AML-193 (cell line): ENCODE results near the gene NECTIN2.
"Not testable (repeated sequence)": the region's sequence is repeated elsewhere in the genome, so short reads cannot be mapped to it uniquely, and the experiment has no call there.

Source experiments
- DNase-seq, 2 experiments: peaks; one replicate each; lab custom pipeline; 2025; lab: John Stamatoyannopoulos, UW

The NECTIN2 gene

DNA sequence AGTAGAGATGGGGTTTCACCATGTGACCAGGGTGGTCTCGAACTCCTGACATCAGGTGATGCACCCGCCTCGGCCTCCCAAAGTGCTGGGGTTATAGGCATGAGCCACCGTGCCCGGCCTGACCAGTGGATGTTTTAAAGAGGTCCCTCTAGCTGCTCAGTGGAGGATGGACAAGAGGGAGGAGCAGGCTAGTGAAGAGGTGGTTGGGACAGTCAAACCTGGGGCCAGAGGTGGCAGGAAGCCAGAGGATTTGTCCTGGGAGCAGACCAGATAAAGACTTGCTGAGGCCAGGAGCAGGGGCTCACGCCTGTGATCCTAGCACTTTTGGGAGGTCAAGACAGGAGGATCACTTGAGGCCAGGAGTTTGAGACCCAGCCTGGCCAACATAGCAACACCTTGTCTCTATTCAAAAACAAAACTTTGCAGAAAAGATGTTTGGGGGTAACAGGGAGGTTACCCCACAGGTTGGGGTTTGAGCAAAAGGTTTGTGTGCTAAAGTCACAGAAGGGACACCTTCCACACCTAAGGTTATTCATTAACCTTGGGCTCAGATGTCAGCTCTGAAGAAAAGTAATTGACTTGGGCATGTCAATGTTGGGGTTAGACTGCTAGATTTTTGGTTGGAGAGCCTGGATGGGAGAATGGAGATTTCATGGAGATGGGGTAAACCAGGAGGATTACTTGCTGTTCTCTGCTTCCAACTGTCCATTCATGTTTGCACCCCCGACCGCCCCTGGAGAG lies 28.2 kb upstream of the NECTIN2 start:
- no peak for DNase-seq

DNA sequence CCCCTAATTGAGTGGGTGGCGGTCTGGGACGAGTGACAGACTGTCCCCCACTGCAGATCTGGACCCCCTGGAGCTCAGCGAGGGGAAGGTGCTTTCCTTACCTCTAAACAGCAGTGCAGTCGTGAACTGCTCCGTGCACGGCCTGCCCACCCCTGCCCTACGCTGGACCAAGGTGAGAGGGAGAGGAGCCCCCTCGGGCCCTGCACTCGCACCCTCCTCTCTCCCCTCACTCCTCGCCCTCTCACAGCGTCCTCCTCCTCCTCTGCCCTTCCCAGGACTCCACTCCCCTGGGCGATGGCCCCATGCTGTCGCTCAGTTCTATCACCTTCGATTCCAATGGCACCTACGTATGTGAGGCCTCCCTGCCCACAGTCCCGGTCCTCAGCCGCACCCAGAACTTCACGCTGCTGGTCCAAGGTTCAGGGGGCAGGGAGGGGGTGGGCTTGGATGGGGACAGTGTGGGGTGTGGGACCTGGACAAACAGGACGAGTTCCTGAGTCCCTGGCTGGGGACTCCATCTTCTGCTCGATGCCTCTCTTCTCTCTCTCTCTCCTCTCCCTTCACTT lies 27.5 kb upstream of the NECTIN2 start:
- DNase-seq = no peak

DNA sequence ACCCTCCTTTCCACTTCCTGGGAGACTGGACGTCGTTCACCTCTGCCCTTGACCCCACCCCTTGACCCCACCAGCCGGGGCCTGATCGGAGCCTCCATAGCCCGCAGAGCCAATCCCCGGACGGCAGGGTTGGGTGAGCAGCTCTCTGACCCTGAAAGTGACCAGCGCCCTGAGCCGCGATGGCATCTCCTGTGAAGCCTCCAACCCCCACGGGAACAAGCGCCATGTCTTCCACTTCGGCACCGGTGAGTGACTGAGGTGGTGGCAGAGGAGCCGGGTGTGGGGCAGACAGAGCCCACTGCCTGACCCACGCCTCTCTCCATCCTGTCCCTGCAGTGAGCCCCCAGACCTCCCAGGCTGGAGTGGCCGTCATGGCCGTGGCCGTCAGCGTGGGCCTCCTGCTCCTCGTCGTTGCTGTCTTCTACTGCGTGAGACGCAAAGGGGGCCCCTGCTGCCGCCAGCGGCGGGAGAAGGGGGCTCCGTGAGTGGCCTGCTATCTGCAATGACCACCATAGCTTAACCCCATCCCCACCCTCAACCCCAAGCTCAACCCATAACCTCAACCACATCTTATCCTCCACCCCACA lies 26.8 kb upstream of the NECTIN2 start:
- no peak for DNase-seq

- no peak for DNase-seq
Observed at GRCh38 chr19:44820648-44821609, 25.2 kb upstream of the NECTIN2 start.

GRCh38 chr19:44822177-44822576 lies 23.9 kb upstream of the NECTIN2 start:
- no peak for DNase-seq

- DNase-seq = no peak
Observed at GRCh38 chr19:44822670-44823372, 23.3 kb upstream of the NECTIN2 start.

DNA sequence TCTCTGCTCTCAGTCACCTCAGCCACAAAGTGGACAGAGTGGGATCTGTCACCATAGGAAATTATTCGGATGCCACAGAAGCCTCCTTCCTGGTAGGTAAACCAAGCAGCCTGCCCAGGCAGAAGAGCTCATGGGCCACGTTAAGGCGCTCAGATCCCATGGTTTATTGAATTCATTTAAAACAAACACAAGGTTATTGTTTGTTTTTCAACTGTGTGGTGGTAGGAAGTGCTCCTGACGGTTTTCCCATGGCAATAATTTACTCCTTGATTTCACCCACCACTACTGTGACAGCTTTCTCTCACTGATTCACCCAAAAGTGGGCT lies 22.8 kb upstream of the NECTIN2 start:
- no peak for DNase-seq

DNA sequence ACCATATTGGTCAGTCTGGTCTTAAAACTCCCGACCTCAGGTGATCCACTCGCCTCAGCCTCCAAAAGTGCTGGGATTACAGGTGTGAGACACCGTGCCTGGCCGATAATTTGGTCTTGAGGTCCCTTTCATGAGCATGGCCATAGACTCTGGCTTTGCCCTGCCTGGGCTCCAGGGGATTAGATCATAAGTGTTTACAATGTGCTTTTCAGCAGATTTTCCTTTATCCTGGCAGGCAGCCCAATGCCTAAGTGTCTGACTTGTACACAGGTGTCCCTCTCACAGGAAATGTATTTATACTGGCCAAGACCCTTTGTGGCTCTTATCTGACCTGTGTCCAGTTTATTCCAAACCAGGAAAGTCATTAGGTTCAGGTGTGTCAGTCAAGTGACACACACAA lies 21.3 kb upstream of the NECTIN2 start:
- no peak for DNase-seq

- not testable (repeated sequence) for DNase-seq
Observed at GRCh38 chr19:44832875-44833274, 13.2 kb upstream of the NECTIN2 start.

- not testable (repeated sequence) for DNase-seq
Observed at GRCh38 chr19:44834399-44834798, 11.7 kb upstream of the NECTIN2 start.

GRCh38 chr19:44839276-44839675 lies 6.8 kb upstream of the NECTIN2 start:
- no peak for DNase-seq

- no peak for DNase-seq
Observed at GRCh38 chr19:44840811-44841210, 5.3 kb upstream of the NECTIN2 start.

DNA sequence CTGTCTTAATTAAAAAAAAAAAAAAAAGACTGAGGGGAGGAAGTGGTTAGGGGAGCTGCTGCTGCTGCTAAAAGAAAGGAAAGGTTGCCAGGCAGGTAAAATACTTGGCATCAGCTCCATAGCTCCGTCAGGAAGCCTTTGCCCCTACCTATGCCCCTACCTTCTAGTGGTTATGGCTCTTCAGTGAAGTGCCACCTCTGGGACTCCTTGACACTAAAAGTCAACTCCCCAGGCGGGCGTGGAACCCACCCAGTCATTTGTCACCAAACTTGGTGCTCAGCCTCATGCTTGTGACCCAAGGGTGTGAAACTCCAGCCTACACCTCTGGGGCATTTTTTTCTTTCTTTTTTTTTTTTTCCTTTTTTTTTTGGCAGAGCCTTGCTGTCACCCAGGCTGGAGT lies 4.9 kb upstream of the NECTIN2 start:
- no peak for DNase-seq

GRCh38 chr19:44845286-44845611 lies 848 bp upstream of the NECTIN2 start:
- no peak for DNase-seq

GRCh38 chr19:44846455-44847143 lies 502 bp downstream of the NECTIN2 start:
- no peak for DNase-seq

GRCh38 chr19:44847144-44848035 lies 1.3 kb downstream of the NECTIN2 start:
- peak in 1 of 2 experiments; percentile 19 for DNase-seq

DNA sequence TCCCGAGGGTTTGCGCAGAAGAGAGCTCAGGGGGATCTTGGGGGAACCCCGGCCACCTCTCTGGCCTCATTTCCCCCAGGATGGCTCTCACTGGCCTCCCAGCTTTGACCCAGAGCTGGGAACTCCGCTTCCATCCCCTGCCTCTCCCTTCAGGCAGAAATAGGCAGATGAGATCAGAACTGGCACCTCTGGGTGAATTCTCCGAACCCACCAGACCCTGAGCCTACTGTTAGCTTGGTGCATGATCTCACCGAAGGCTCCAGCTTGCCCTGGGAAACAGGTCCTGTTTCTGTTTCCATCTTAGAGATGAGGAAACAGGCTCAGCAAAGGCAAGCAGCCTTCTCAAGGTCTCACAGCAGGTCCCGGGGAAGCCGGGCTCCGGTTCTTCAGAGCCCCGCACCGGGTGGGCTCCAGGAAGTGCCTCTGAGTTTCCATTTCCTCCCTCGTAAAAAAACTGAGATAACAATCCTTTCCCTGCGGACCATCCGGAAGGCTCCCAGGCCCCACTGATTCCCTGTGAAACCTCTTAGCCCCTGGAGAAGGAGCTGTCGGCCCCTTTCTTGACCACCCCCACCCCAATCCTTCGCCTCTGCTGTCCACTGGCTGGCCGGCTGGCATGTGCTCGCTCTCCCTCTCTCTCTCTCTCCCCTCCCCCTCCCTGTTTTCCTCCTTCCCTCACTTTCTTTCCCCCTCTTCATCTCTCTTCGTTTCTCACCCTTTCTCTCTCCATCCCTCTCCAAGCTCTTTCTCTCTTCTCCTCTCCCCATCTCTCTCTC lies 2.1 kb downstream of the NECTIN2 start:
- DNase-seq = peak in 1 of 2 experiments; percentile 17

- DNase-seq = no peak
Observed at GRCh38 chr19:44848812-44849447, 2.8 kb downstream of the NECTIN2 start.

DNA sequence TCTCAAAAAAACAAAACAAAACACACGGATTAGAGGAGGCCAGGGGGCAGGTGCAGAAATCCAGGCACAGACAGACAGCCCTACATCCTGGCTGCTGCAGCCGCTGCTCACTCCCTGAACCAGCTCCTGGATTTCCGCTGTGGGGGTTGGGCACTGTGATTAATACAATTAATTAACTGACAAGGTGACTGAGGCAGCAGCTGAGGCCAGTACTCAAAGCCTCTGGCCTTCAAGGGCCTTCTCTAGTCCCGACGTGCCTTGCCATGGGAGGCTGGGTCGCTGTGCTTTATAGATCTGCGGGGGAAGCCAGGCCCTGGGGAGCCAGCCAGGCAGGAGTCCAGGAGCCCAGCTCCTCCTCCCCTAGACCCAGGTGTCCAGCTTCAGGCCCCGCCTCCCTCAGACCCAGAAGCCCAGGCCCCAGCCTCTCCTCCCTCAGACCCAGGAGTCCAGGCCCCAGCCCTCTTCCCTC lies 4.6 kb downstream of the NECTIN2 start:
- DNase-seq = no peak
